Fibroblast of lung (primary cell): ENCODE measurements around the gene PHKG2. TPM values are rescaled to one million over a fixed set of nuclear protein-coding genes. Genes with fewer than 3 reads are reported as not detected.

Experiments used
- DNase-seq, 2 donors: peaks; one replicate each; pipeline versions ENCODE4 v3.0.0 to v3.0.0-alpha.2; 2010; ENCODE audit warnings: low read depth in 2 of 2
- H2AFZ ChIP-seq: 2 replicates; pipeline ENCODE4 v1.5.1; 2012; ENCODE audit warnings: low read length, control low read depth, inconsistent platforms
- H3K27ac ChIP-seq: 2 replicates; pipeline ENCODE4 v1.5.1; 2011; ENCODE audit warnings: low read length, control low read depth; ENCODE audit not compliant: insufficient read depth
- H3K27me3 ChIP-seq: 2 replicates; pipeline ENCODE4 v1.5.1; 2011; ENCODE audit warnings: mild to moderate bottlenecking, low read length; ENCODE audit not compliant: control insufficient read depth, insufficient read depth
- H3K36me3 ChIP-seq: 2 replicates; pipeline ENCODE4 v1.5.1; 2011; ENCODE audit warnings: low read length; ENCODE audit not compliant: control insufficient read depth, insufficient read depth
- H3K4me1 ChIP-seq: 2 replicates; pipeline ENCODE4 v1.5.1; 2011; ENCODE audit warnings: low read length; ENCODE audit not compliant: control insufficient read depth, insufficient read depth; ENCODE audit errors: extremely low read depth
- H3K4me2 ChIP-seq: 2 replicates; pipeline ENCODE4 v1.5.1; 2011; ENCODE audit warnings: low read length, control low read depth; ENCODE audit not compliant: insufficient read depth; ENCODE audit errors: extremely low read depth
- H3K4me3 ChIP-seq, 4 experiments: fragments of 200-600 bp in 1 of 4; sonication (generic) in 1 of 4; replicated peaks in 1 of 4; 2 replicates each; pipeline ENCODE4 v1.5.1; 2011 to 2016; ENCODE audit warnings: low read length in 4 of 4, low read depth in 3 of 4, mild to moderate bottlenecking in 3 of 4, control low read depth in 2 of 4, inconsistent platforms in 1 of 4, mixed read lengths in 1 of 4; ENCODE audit not compliant: insufficient read depth in 1 of 4; ENCODE audit errors: control extremely low read depth in 1 of 4
- H3K79me2 ChIP-seq: 2 replicates; pipeline ENCODE4 v1.5.1; 2012; ENCODE audit warnings: mild to moderate bottlenecking, low read length, inconsistent platforms; ENCODE audit not compliant: control insufficient read depth, insufficient read depth
- H3K9ac ChIP-seq: 2 replicates; pipeline ENCODE4 v1.5.1; 2011; ENCODE audit warnings: mild to moderate bottlenecking, low read length, control low read depth; ENCODE audit not compliant: insufficient read depth
- H3K9me3 ChIP-seq: 2 replicates; pipeline ENCODE4 v1.5.1; 2012; ENCODE audit warnings: low read depth, low read length; ENCODE audit not compliant: control insufficient read depth, insufficient read depth
- H4K20me1 ChIP-seq: 2 replicates; pipeline ENCODE4 v1.5.1; 2011; ENCODE audit warnings: low read length; ENCODE audit not compliant: control insufficient read depth, insufficient read depth; ENCODE audit errors: extremely low read depth
- EZH2 ChIP-seq: IDR thresholded peaks from 2 replicates; pipeline ENCODE4 v1.5.1; 2012; ENCODE audit warnings: low read length, control low read depth, mild to moderate bottlenecking; ENCODE audit errors: missing control alignments
- polyA plus RNA-seq, 2 donors: library from polyadenylated mRNA; depleted of rRNA in 1 of 2; stranded (reverse) in 1 of 2; unstranded in 1 of 2; fragments of >200 nt; gene quantifications; 2 replicates each; pipeline ENCODE4 v1.2.1, GENCODE V29; 2011 to 2012; ENCODE audit warnings: missing spikeins in 1 of 2
- total RNA-seq: library from RNA; depleted of rRNA; stranded (reverse); fragments of >200 nt; gene quantifications from 2 replicates; pipeline ENCODE4 v1.2.1, GENCODE V29; 2014
- TF ChIP-seq, protein P1 (sequence below), 2 donors: IDR thresholded peaks in 1 of 2; conservative IDR thresholded peaks in 1 of 2; 1 replicate in 1 of 2; 2 replicates in 1 of 2; pipeline ENCODE4 v1.5.1; 2011 to 2012; ENCODE audit warnings: low read length in 2 of 2, control low read depth in 1 of 2, inconsistent platforms in 1 of 2, low read depth in 1 of 2, mild to moderate bottlenecking in 1 of 2

The PHKG2 gene
- total and polyA plus RNA-seq, 2 donors (not counting 1 experiment from before 2014, with no cell fraction given) = 15.4 to 19.4 TPM

DNA sequence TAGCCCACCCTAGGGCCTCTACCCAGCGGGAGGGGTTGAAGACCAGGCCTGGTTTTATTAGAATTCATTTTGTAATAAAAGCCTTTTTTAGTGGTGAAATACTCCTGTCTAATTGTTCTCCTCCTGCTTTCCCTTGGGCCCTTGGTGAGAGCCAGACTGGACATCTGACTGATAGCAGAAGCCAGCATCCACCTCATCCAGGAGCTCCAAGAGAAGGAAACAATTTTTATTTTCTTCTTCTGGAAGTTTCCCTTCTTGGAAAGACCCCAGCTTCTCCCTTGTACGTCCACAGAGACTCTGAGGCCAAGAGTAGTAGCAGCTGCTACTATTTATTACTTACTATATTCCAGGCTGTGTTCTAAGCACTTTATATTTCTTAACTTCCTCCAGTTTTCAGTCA lies 4.0 kb upstream of the PHKG2 start:
- no peak for DNase-seq
- Histone ChIP-seq H3K36me3 (peaks cover 15% of the 10 kb centered on the region), H3K79me2 (peaks cover 4% of the 10 kb centered on the region), H2AFZ (no peak overlapping the region), H3K9me3 (no peaks in the 10 kb centered on the region), H3K27ac (no peak overlapping the region), H3K4me3 (no peak overlapping the region), H4K20me1 (no peaks in the 10 kb centered on the region), H3K4me2 (no peak overlapping the region), H3K27me3 (no peaks in the 10 kb centered on the region), H3K4me1 (peaks cover 27% of the 10 kb centered on the region), H3K9ac (no peak overlapping the region)
- TF ChIP-seq EZH2 = no peak
- TF ChIP-seq, protein P1, sequence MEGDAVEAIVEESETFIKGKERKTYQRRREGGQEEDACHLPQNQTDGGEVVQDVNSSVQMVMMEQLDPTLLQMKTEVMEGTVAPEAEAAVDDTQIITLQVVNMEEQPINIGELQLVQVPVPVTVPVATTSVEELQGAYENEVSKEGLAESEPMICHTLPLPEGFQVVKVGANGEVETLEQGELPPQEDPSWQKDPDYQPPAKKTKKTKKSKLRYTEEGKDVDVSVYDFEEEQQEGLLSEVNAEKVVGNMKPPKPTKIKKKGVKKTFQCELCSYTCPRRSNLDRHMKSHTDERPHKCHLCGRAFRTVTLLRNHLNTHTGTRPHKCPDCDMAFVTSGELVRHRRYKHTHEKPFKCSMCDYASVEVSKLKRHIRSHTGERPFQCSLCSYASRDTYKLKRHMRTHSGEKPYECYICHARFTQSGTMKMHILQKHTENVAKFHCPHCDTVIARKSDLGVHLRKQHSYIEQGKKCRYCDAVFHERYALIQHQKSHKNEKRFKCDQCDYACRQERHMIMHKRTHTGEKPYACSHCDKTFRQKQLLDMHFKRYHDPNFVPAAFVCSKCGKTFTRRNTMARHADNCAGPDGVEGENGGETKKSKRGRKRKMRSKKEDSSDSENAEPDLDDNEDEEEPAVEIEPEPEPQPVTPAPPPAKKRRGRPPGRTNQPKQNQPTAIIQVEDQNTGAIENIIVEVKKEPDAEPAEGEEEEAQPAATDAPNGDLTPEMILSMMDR (conservative IDR thresholded peaks at IDR 0.05 in 1 of 2, IDR thresholded peaks at IDR 0.05 in 1 of 2; ENCODE audit: low read depth in 1 of 2, low read length in 2 of 2) = no peak

DNA sequence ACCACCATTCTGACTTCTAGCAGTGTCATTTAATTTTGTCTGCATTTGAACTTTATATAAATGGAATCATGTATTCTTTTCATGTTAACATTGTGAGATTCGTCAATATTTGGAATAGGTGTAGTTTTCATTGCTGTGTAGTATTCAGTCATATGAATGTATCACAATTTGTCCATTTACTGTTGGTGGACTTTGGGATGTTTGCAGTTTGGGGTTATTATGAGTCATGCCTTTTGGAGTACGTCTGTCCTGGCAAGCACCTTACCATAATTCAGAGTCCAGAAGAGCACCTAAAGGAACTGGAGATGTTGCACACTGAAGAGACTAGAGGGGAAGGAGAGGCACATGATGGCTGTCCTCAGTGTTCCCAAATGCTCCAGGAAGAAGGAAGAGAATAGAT lies 3.1 kb upstream of the PHKG2 start:
- peaks cover 25% of the 10 kb centered on the region for H3K4me1 ChIP-seq
- no peak overlapping the region for H3K27ac ChIP-seq
- H3K9me3 ChIP-seq = no peaks in the 10 kb centered on the region
- H3K27me3 ChIP-seq = no peaks in the 10 kb centered on the region
- H3K79me2 ChIP-seq = peaks cover 12% of the 10 kb centered on the region
- no peak overlapping the region for H3K4me2 ChIP-seq
- H2AFZ ChIP-seq = no peak overlapping the region
- no peak overlapping the region for H3K9ac ChIP-seq
- TF ChIP-seq EZH2 = no peak
- TF ChIP-seq, protein P1 (conservative IDR thresholded peaks at IDR 0.05 in 1 of 2, IDR thresholded peaks at IDR 0.05 in 1 of 2; ENCODE audit: low read depth in 1 of 2, low read length in 2 of 2) = no peak
- DNase-seq = no peak
- no peak overlapping the region for H3K4me3 ChIP-seq
- no peaks in the 10 kb centered on the region for H4K20me1 ChIP-seq
- peaks cover 11% of the 10 kb centered on the region for H3K36me3 ChIP-seq

DNA sequence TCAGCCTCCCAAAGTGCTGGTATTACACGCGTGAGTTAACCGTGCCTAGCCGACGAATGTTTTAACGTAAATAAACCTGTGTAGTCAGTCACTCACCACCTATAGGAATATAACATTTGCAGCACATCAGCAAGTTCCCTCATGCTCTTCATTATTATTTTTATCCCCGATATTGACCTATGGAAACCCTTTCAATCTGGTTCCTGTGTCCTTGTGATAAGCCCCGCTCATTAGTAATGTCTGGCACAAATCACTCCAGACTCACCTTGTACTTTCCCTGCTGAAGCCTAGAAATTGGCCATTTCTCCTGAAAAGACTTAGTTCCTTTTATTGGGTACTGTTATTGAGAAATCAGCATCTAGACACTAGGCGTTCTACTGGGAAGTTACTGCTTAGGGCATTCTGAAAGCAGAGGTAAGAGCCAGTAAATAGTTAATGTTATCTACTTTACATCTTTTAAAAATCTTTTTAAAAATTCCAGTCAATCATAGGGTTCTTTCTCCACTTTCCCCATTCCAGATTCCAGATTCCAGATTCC lies 1.5 kb upstream of the PHKG2 start:
- DNase-seq = no peak
- Histone ChIP-seq H3K27ac (no peak overlapping the region), H3K27me3 (no peaks in the 10 kb centered on the region), H3K9me3 (no peaks in the 10 kb centered on the region), H2AFZ (no peak overlapping the region), H4K20me1 (no peaks in the 10 kb centered on the region), H3K4me1 (peaks cover 9% of the 10 kb centered on the region), H3K9ac (no peak overlapping the region), H3K4me2 (no peak overlapping the region), H3K36me3 (peaks cover 20% of the 10 kb centered on the region), H3K4me3 (no peak overlapping the region), H3K79me2 (peaks cover 16% of the 10 kb centered on the region)
- TF ChIP-seq, protein P1 (conservative IDR thresholded peaks at IDR 0.05 in 1 of 2, IDR thresholded peaks at IDR 0.05 in 1 of 2; ENCODE audit: low read depth in 1 of 2, low read length in 2 of 2) = no peak
- TF ChIP-seq EZH2 = no peak
